ENCODE measurements around the gene SLC16A7.

DNA sequence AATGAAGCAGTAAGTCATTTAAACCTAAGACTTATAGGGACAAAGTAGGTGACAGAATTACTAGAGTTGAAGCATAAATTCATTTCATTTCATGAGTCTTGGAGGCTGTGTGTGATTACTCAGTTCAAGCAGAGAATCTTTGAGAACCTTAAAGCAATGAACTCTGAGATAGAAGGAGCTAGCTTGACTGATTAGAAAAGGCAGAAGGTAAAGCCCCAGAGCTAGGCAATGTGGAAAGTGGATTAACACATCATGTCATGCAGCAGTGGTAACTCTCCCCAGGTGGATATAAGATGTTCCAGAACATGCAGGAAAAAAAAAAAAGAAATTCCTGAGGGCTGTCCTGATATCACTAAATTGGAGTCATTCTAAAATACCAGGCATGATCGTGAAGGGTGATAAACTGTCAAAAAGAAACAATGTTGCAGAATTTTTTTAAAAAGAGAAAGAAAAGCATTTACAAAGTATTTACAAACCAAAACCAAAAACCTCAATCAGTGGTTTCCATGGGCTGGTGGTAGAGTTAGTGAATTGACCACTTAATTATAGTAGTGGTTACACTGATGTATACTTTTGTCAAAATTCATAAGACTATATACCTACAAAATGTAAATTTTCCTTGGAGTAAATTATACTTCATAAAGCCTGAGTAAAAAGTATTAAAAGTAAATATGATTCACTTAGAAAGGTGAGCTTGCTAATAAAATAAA is 12.7 kb upstream of the SLC16A7 start:
- TF ChIP-seq POLR2AphosphoS5 (IDR thresholded peaks at IDR 0.05; ENCODE audit: low read depth, low read length) (no peak), TAF1 (IDR thresholded peaks at IDR 0.05; ENCODE audit: low read depth, low read length) (no peak), POLR2A (IDR thresholded peaks at IDR 0.05; ENCODE audit: low read depth, low read length) (no peak)
